NCI-H2029 (cell line): ENCODE measurements around the gene RAD51B.

ENCODE experiments used
- DNase-seq: peaks from one replicate; lab custom pipeline; 2025; lab: John Stamatoyannopoulos, UW

The RAD51B gene

DNA sequence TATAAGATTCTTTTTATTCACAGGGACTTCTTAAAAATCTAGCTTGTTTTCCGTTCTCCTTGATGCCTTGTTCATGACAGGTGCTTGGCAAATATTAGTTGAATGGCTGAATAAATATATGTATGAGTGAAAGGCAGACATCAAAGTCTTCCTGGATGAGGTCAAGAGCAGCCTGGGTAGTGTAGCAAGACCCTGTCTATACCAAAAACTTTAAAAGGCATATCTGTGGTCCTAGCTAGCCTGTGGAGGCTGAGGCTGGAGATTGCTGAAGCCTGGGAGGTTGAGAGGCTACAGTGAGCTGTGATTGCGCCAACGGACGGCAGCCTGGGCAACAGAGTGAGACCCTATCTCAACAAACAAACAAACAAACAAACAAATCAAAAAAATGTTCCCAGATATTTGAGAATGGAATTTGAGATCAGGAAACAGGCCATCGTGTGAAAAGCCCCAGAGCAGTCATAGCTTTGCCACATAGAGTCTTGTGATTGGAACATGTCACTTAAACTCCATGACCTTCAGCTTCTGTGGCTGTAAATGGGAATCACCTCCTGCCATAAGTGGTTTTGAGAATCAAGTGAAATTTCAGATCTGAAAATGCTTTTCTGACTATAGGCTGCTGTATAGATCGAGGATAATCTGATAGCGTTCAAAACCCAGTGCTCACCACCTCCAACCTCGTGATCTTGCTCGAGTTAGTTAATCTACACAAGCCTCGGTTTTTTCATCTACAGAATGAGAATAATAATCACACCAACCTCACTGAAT is 908.9 kb downstream of the RAD51B start:
- DNase-seq: no peak

- DNase-seq: no peak
Observed at GRCh38 chr14:68729556-68729955, 910.0 kb downstream of the RAD51B start.

DNA sequence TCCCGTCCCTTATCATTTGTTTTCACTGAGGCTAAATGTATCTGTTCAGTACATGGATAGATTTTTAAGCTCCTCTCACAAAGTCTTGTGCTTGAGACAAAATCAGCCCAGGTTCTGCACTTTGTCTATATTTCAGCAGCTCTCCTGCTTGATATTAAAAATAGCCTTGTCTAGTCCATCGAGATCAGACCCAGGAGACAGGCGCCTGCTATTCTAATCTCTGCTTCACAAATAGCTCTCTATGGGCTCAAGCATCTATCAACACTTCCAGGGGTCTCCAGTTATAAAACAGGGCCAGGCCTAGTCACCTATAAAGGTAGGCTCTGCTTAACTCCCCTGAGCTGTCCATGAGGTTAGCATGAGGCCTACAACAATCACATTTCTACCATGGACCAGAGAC is 910.8 kb downstream of the RAD51B start:
- DNase-seq: no peak

- DNase-seq: no peak
Observed at GRCh38 chr14:68730811-68731425, 911.3 kb downstream of the RAD51B start.

DNA sequence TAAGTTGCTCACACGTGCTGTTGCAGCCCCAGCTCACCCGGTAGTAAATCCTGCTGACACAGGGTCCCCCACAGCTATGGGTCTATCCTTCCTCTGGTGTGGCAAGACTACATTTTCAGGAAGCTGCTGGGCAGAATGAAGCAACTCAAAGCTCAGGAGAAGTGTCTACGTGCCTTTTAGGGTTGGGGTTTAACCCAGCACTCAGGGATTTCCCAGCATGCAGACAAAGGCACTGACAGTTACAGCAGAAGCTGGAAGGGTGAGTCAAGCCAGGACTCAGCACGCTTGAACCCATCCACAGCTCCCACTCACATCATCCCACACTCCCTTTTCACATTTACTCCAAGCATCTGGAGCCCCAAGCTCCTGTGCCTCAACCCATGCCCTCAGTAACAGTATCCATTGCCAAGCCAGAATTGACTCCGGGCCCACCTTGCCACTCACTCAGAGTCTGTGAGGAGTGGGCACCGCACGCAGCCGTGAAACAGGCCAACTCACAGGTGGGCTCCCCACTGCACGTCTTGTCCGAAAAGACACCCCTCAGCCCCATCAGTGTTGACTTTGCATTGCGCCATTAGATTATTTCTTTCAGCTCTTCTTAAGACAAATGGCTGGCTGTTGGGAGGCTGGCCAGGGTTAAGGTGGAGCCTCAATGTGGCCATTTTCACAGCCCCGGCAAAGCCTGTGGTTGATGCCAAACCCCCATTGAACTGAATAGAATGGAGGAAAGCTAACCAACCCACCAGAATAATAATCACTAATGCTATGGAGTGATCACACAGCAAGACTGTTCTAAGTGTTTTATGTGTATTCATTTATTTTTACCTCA is 913.7 kb downstream of the RAD51B start:
- no peak for DNase-seq

- no peak for DNase-seq
Observed at GRCh38 chr14:68734231-68734732, 914.7 kb downstream of the RAD51B start.

DNA sequence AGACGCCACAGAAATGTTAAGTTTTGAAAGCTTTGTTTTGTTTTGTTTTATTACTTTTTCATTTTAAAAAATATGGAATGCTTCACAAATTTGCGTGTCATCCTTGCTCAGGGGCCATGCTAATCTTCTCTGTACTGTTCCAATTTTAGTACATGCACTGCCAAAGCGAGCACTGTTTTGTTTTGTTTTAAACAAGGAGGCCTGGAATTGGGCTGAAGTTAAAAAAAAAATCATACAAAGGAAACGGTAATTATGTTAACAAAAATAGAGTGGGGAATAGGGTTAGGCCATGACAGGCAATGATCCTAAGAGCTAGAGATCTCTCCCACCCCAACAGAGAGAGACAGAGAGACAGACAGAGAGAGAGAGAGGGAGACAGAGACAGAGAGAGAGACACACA is 916.3 kb downstream of the RAD51B start:
- DNase-seq: no peak

- no peak for DNase-seq
Observed at GRCh38 chr14:68736471-68736871, 916.9 kb downstream of the RAD51B start.

DNA sequence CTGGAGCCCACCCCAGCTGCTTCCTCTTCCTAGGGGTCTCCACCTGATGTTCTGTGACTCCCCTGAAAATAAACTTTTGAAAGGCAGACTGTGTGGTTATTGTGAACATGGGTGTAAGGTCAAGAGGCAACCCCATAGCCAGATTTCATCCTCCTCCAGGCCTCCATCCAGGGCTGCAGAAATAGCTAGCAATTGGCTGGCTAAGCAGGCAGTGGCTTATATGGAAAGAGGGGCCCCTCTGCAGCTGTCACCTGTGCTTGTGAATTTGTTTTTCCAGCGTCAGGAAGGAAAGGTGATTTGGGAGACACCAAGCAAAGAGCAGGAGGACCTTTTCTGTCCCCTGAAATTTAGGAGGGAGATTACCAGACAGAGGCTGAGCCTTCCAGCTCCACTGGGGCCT is 917.5 kb downstream of the RAD51B start:
- no peak for DNase-seq

- no peak for DNase-seq
Observed at GRCh38 chr14:68738559-68738958, 919.0 kb downstream of the RAD51B start.

- no peak for DNase-seq
Observed at GRCh38 chr14:68739701-68740100, 920.1 kb downstream of the RAD51B start.

GRCh38 chr14:68740788-68741476 is 921.4 kb downstream of the RAD51B start:
- no peak for DNase-seq

- no peak for DNase-seq
Observed at GRCh38 chr14:68741477-68741791, 921.9 kb downstream of the RAD51B start.

GRCh38 chr14:68741839-68742470 is 922.4 kb downstream of the RAD51B start:
- no peak for DNase-seq

GRCh38 chr14:68744613-68745012 is 925.0 kb downstream of the RAD51B start:
- no peak for DNase-seq

DNA sequence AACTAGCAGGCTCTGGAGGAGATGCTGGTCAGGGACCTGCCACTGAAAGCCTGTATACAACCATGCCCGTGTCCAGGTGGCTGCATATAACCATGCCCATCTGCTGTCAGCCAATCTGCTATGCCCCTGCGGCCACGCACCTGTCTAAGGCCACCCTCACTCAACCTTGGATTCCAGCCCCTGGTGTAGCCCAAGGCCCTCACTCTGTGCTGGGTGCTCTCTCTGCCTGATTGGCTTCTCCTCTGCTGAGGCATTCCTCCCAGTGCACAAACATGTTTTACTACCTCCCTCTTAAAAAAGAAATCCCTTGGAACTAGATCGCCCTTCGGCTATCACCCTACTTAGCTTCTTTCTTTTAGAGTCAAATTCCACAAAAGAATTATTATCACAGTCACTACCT is 927.8 kb downstream of the RAD51B start:
- no peak for DNase-seq

- no peak for DNase-seq
Observed at GRCh38 chr14:68748260-68748659, 928.7 kb downstream of the RAD51B start.

DNA sequence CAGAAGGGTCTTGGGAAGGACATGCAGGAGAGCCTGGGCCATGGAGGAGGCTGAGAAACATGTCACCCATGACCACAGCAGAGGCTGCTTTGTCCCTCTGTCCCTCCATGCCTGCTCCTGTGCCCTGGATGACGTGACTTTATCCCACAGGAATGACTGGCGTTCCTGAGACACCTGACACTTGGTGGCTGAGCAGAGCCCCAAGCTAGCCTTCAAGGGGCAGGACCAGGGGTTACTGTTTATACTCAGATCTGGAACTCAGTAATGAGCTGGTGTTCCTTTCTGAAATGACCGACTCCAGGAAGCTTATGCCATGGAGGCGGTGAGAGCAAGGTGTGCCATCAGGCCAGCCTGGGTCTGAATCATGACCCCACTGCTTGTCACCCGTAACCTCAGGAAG is 929.1 kb downstream of the RAD51B start:
- no peak for DNase-seq

DNA sequence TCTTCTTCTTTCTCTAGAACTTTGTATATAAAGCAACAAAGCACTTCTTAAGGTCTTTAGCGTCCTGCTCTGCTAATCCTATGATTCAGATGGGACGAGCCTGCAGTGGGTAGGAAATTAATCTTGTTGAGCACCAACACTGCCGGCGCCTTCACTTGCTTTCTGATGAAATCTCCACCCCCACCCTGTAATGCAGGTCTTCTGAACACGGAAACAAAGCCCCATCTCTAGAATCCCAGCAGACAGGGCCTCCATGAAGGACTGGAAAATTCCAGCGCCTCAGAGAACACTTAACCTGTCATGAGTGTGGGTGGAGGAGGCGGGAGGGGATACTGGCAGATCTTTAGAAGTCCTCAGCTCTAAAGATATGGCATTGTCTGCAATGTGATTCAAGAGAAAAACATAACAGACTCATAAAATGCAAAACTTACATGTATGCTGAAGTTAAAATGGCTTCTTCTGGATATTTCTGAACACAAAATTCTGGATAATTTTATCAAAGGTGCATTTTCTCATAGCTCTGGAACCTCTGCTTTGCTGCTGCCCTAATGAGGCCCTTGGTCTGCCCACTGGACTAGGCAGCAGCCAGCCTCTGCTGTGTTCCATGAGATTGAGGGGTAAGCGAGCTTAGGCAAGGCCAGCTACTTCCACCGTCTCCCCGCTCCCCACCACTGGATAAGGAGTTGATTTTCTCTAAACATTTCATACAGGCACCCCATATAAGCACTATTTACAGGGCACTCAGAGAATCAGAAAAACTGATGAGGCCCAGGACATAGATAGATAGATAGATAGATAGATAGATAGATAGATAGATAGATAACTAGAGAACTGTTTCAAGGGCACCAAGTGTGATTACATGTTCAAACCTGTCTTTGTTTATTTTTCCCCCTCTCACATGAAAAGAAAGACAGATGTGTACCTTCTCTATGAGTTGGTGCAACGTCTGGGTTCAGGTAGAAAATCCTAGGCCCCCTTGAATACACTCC is 930.2 kb downstream of the RAD51B start:
- DNase-seq: no peak

DNA sequence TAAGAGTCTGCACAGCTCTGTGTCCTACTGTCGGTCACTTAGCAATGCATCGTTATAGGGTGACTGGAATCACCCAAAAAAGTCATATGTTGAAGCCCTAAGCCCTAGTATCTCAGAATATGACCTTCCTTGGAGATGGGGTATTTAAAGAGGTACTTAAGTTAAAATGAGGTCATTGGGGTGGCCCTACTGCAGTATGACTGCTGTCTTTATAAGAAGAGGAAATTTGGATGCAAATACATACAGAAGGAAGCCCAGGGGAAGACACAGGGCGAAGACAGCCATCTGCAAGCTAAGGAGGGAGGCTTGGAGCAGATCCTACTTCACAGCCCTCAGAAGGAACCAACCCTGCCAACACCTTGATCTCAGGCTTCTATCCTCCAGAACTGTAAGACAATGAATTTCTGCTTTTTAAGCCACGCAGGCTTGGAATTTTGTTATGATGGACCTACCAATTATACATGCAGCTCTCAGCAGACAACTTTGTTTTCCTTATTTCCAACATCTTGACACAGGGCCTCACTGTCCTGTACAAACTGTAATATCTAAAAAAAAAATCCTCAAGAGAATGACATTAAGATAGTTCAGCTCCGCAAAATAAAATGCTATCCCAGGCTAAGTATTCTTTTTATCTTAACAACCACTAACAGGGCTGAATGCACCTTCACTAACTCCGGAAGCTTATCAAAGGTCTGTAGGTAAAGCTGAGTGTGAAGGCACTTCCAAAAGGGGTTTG is 932.9 kb downstream of the RAD51B start:
- DNase-seq: no peak
